GM12874 (cell line): ENCODE results near the gene BAIAP2.

Experiments
- TF ChIP-seq, protein P1 (sequence below): IDR thresholded peaks from 2 replicates; pipeline ENCODE4 v1.5.1; 2011; ENCODE audit warnings: low read depth, mild to moderate bottlenecking, control low read depth, low read length, moderate library complexity; ENCODE audit not compliant: insufficient read depth

BAIAP2 gene

DNA sequence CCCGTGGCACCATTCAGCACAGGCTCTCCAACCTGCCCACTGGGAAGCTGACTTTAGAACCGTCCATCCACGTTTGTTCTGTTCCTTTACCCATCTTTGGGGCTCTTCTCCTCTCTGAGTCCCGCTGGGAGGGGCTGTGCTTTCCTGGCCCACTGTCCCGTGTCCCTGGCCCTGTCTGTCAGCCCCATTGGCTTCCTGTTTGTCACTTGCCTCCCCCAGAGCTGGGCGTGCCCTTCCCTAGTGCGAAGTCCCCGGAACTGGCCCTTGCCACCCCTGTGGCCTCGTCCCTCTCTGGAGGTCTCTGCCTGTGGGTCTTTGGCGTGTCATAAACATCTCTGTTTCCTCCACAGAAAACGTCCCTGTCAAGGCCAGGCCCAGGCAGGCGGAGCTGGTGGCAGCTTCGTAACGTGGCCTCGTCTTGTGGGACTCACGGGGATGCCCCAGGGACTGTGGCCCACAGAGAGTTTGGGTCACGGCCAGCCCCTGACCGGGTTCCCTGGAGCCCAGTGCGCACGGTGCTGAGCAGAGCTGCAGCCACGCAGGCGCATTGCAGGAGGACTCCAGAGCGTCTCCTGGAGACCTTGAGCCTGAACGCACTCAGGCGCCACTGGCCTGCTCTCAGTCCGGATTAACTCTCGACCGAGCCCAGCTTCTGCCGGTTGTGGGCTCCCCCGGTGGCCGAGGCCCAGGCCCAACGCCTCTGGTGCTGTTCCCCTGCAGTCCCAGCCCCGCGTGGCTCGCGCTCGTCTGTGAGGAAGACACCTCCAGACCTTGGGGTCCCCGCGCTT lies 36.0 kb upstream of the BAIAP2 start:
- TF ChIP-seq, protein P1, sequence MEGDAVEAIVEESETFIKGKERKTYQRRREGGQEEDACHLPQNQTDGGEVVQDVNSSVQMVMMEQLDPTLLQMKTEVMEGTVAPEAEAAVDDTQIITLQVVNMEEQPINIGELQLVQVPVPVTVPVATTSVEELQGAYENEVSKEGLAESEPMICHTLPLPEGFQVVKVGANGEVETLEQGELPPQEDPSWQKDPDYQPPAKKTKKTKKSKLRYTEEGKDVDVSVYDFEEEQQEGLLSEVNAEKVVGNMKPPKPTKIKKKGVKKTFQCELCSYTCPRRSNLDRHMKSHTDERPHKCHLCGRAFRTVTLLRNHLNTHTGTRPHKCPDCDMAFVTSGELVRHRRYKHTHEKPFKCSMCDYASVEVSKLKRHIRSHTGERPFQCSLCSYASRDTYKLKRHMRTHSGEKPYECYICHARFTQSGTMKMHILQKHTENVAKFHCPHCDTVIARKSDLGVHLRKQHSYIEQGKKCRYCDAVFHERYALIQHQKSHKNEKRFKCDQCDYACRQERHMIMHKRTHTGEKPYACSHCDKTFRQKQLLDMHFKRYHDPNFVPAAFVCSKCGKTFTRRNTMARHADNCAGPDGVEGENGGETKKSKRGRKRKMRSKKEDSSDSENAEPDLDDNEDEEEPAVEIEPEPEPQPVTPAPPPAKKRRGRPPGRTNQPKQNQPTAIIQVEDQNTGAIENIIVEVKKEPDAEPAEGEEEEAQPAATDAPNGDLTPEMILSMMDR = no peak

DNA sequence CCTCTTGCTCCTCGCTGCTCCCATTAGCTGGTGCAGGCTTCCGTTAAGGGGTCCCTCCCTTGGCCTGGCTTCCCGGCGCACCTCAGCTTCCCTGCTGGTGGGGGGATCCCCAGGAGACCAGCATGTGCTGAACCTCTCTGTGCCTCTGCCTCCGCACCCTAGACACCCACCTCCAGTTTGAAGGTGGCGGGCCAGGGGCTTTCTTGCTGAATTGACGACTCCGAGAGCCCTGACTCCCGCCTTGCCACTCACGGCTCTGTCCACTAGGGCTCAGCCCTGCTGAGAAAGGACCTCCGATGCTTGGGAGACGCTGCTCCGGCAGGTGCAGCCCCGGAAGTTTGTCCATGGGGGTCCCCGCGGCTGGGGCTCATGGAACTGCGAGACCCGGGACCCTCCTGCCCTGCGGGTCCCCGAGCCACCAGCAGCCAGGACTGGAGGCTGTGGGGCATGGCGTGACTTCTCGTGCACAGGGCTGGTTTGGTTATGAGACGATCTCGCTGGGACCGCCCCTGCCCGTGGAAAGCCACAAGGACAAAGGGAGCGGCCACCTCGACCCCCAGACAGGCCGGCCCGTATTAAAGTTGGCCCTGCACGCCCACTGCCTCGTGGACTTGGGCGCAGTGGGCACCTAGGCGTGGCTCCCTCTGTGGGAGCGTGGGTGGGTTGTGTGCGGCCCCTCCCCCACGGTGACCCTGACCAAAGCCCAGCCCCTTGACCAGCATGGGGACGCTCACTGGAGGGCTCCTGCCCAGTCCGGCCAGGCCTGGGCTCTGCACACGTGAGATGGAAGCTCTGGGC lies 35.2 kb upstream of the BAIAP2 start:
- TF ChIP-seq, protein P1 = no peak

DNA sequence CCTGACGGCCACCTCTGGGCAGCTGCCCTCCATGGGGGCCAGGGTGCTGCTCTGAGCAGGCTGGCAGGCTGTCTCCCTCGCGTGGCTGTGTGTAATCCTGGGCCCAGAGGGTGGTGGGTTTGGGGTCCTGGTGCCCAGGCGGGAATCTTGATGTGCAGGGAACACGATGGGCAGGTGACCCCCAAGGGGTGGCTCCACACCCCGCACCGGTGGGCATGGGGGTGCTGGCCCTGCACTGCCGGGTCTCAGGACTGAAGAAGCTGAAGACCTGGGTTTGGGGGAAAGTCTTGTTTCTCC lies 34.7 kb upstream of the BAIAP2 start:
- TF ChIP-seq, protein P1 = no peak

DNA sequence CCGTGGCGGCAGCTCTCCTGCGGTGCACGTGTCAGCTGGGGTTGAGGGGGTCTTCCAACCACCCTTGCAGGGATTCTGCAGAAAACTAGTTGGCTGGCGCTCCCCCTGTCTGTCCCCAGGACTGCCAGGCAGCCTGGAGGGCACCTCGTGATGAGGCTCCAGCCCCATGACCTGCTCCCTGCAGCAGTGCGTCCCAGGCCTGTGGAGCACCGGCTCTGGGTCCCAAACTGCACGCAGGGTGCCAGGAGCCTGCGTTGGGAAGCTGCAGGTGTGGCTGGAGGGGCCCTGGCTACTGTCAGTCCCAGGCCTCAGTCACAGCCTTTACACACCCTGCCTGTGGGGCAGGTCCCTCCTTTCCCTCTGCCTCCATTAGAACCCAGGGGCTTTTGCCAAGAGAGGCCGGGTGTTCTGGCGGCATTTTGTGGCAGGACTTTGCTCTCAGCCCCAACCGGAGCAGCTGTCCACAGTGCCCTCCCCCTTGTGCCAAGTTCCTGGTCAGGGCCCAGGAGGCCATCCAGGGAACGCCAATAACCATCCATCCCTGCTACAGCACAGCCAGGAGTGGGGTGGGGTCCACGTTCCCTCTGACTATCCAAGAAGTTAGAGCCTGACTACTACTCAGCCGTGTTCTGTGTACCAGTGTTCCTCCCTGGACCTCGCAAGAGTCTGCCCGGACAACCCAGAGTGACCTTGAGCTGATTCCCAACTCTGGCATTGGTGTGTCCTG lies 34.2 kb upstream of the BAIAP2 start:
- TF ChIP-seq, protein P1 = no peak

DNA sequence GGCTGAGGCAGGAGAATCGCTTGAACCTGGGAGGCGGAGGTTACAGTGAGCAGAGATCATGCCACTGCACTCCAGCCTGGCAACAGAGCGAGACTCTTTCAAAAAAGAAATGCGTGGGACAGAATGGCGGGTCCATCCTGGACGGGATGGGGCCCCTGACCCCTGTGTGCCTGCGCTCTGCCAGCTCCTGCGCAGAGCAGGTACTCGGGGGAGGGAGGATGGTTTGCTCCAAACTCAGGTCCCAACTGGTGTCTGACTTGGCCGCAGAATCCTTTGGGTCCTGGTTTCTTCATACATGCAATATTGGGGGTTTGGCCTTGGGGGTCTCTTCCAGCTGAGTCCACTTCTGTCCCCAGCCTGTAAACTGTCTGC lies 33.0 kb upstream of the BAIAP2 start:
- TF ChIP-seq, protein P1 = no peak

DNA sequence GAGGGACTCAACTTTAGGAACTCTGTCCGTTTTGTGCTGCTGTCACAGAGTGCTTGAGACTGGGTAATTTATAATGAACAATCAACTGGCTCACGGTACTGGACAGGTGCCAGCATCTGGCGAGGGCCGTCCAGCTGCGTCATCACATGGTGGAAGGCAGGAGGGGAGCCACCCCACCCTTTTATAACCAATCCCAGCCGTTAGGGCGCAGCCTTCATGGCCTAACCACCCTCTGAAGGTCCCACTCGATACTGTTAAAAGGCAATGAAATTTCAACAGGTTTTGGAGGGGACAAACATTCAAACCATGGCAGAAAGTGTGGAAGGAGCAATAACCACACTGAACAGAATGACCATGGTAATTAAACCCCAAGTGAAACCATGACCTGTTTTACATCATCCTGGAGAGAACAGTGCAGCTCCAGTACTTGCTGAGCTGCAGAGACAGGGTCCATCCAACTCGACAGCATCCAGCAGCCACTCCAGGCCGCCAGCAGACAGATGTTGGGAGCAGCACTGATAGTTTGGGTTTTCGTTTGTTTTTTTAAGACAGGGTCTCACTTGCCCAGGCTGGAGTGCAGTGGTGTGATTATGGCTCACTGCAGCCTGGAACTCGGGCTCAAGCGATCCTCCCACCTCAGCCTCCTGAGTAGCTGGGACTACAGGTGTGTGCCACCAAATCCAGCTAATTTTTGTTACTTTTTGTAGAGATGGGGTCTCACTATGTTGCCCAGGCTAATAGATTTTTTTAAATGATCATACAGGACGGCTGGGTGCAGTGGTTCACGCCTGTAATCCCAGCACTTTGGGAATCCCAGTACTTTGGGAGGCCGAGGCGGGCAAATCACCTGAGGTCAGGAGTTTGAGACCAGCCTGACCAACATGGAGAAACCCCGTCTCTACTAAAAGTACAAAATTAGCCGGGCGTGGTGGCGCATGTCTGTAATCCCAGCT lies 32.3 kb upstream of the BAIAP2 start:
- TF ChIP-seq, protein P1 = no peak
